Muscle layer of colon (tissue), 2 donors: ENCODE measurements around the gene MBD4.
"Not testable (repeated sequence)": the region's sequence is repeated elsewhere in the genome, so short reads cannot be mapped to it uniquely, and the experiment has no call there.

Experiments used
- H3K27ac ChIP-seq: one replicate; pipeline ENCODE4 v1.7.0; 2013; ENCODE audit warnings: low read depth, mild to moderate bottlenecking, low read length, moderate library complexity
- H3K27me3 ChIP-seq, 2 donors: one replicate each; pipeline ENCODE4 v1.7.0; 2013; ENCODE audit warnings: low read length in 2 of 2, mild to moderate bottlenecking in 2 of 2; ENCODE audit not compliant: insufficient read depth in 2 of 2, control insufficient read depth in 1 of 2
- H3K36me3 ChIP-seq: one replicate; pipeline ENCODE4 v1.7.0; 2013; ENCODE audit warnings: mild to moderate bottlenecking, low read length; ENCODE audit not compliant: insufficient read depth
- H3K4me1 ChIP-seq: one replicate; pipeline ENCODE4 v1.7.0; 2013; ENCODE audit warnings: mild to moderate bottlenecking, low read length; ENCODE audit not compliant: insufficient read depth
- H3K4me3 ChIP-seq, 2 donors: one replicate each; pipeline ENCODE4 v1.7.0; 2013; ENCODE audit warnings: low read length in 2 of 2, low read depth in 1 of 2, mild to moderate bottlenecking in 1 of 2, moderate library complexity in 1 of 2
- H3K9ac ChIP-seq: one replicate; pipeline ENCODE4 v1.7.0; 2013; ENCODE audit warnings: low read length
- H3K9me3 ChIP-seq: one replicate; pipeline ENCODE4 v1.7.0; 2013; ENCODE audit warnings: mild to moderate bottlenecking, low read length
- donor health status: abdominal sarcoma.
- donor health status: Adenocarcinoma of cecum.

The MBD4 gene

DNA sequence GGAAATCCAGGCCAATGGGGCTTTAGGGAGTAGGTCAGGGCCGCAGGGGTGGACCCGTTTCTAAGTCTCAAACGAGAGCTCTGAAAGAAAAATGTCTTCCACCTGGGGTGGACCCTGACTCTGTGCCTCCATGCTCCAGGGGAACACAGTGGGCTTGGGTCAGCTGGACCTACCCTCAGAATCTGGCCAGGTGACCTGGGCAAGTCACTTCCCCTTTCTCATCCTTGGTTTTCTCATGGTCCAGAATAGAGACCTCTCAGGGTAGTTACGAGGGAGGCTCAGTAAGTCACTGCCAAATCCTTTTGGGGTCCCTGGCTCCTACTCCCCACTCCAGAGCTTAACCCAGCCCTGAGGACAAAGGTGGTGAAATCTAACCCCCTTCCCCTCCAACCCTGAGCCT lies 37.1 kb downstream of the MBD4 start:
- Histone ChIP-seq H3K27me3 (no peaks in the 10 kb centered on the region), H3K9ac (no peak overlapping the region), H3K9me3 (no peaks in the 10 kb centered on the region), H3K4me3 (no peak overlapping the region), H3K4me1 (peaks cover 10% of the 10 kb centered on the region), H3K36me3 (no peaks in the 10 kb centered on the region), H3K27ac (no peak overlapping the region)

DNA sequence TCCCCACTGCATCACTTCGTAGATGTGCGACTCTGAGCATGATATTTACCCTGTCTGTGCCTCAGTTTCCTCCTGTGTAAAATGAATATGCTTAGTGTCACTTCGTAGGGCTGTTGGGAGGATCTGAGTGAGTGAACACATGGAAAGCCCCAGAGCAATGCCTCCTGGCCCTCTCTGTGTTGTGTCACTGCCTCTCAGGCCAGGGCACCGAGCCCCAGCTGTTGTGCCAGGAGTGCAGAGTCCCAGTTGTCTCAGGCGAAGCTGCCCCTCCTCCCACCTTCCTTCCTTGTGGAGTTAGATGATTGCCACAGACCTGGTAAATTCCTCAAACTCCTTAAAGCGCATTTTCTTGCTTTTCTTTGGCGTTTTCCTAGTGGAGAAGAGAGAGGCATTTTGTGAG lies 37.5 kb downstream of the MBD4 start:
- Histone ChIP-seq H3K4me1 (peaks cover 14% of the 10 kb centered on the region), H3K27ac (no peak overlapping the region), H3K9ac (no peak overlapping the region), H3K36me3 (no peaks in the 10 kb centered on the region), H3K4me3 (no peak overlapping the region), H3K27me3 (no peaks in the 10 kb centered on the region), H3K9me3 (no peaks in the 10 kb centered on the region)

GRCh38 chr3:129399895-129400357 lies 39.8 kb downstream of the MBD4 start:
- H3K4me3 ChIP-seq: peak overlapping the region in 1 of 2 donors; percentile 71
- no peaks in the 10 kb centered on the region for H3K9me3 ChIP-seq
- H3K9ac ChIP-seq: no peak overlapping the region
- peaks cover 12% of the 10 kb centered on the region for H3K36me3 ChIP-seq
- peak overlapping the region; percentile 64 for H3K27ac ChIP-seq
- peaks cover 14% of the 10 kb centered on the region for H3K4me1 ChIP-seq
- no peaks in the 10 kb centered on the region for H3K27me3 ChIP-seq

GRCh38 chr3:129399145-129399894 lies 40.4 kb downstream of the MBD4 start:
- Histone ChIP-seq H3K4me3 (peak overlapping the region; percentile 55 to 71), H3K27ac (peak overlapping the region; percentile 71), H3K36me3 (peaks cover 12% of the 10 kb centered on the region), H3K9ac (peak overlapping the region; percentile 42), H3K4me1 (peaks cover 14% of the 10 kb centered on the region), H3K9me3 (no peaks in the 10 kb centered on the region), H3K27me3 (no peaks in the 10 kb centered on the region)

- Histone ChIP-seq H3K27ac (peak overlapping the region; percentile 71), H3K36me3 (peaks cover 12% of the 10 kb centered on the region), H3K4me1 (peaks cover 14% of the 10 kb centered on the region), H3K27me3 (no peaks in the 10 kb centered on the region), H3K4me3 (peak overlapping the region; percentile 55 to 71), H3K9me3 (no peaks in the 10 kb centered on the region), H3K9ac (peak overlapping the region; percentile 42)
These were observed 41.0 kb downstream of the MBD4 start for GRCh38 chr3:129398803-129399144.

DNA sequence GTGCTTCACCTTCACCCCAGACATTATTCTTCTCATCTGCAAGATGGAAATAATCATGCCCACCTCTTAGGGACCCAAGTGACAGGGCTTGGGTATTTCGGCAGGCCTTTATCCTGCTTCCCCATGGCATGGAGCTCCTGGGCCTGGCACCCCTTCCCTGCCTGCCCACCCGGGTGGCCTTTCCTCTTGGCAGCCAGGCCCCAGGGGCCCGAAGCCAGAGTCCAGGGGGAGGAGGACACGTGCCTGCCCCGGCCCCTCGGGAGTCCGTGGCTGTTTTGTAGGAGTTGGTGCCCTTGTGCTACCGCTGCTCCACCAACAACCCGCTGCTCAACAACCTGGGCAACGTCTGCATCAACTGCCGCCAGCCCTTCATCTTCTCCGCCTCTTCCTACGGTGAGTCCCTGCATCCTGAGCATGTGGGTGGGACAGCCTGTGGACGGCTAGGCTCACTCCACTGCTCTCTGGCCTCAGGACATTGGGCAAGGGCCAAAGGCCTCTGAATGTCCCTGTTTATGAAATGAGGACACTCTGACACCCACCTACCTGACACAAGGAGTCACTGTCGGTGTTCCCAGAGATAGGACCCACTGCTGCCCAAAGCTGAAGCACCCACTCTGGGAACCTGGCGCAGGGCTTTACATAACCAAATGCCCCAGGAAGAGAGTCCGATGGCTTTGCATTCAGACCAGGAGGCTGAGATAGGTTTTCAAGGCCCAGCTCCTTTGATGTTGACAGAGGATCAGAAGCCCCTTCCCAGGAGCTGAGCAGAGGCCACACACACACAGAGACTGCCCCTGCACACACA lies 45.8 kb downstream of the MBD4 start:
- not testable (repeated sequence) for H3K4me3 ChIP-seq, H3K27me3 ChIP-seq, H3K9ac ChIP-seq, H3K27ac ChIP-seq, H3K9me3 ChIP-seq
- Histone ChIP-seq H3K36me3 (peaks cover 41% of the 10 kb centered on the region), H3K4me1 (peaks cover 14% of the 10 kb centered on the region)

DNA sequence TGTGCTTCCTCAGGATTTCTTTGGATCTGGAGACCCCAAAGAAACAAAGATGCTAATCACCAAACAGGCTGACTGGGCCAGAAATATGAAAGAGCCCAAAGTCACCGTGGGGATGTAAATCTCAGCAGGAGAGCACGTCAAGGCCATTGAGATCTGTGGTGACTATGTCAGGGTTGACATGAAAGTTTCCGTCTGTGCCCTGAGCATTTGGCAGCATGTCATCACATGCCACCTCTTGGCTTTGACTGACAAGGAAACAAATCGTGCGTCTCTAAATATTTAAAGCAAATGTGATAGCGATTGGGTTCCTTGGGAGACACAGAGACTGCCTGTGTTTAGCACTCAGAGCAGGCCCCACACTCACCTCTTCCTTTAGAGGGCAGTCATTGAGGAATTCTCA lies 46.5 kb downstream of the MBD4 start:
- Histone ChIP-seq H3K36me3 (peaks cover 43% of the 10 kb centered on the region), H3K27ac (no peak overlapping the region), H3K9ac (no peak overlapping the region), H3K4me3 (no peak overlapping the region), H3K9me3 (no peaks in the 10 kb centered on the region), H3K4me1 (peaks cover 9% of the 10 kb centered on the region), H3K27me3 (no peaks in the 10 kb centered on the region)

- H3K27ac ChIP-seq, H3K4me1 ChIP-seq, H3K4me3 ChIP-seq, H3K9me3 ChIP-seq, H3K9ac ChIP-seq, H3K27me3 ChIP-seq: not testable (repeated sequence)
- peaks cover 49% of the 10 kb centered on the region for H3K36me3 ChIP-seq
These were observed 47.5 kb downstream of the MBD4 start for GRCh38 chr3:129392106-129392887.

- H3K9me3 ChIP-seq, H3K27me3 ChIP-seq, H3K4me1 ChIP-seq, H3K9ac ChIP-seq, H3K27ac ChIP-seq, H3K4me3 ChIP-seq: not testable (repeated sequence)
- H3K36me3 ChIP-seq: peaks cover 49% of the 10 kb centered on the region
These were observed 48.2 kb downstream of the MBD4 start for GRCh38 chr3:129391583-129391982.

GRCh38 chr3:129389572-129389937 lies 50.2 kb downstream of the MBD4 start:
- Histone ChIP-seq H3K27ac (no peak overlapping the region), H3K9me3 (no peaks in the 10 kb centered on the region), H3K27me3 (no peaks in the 10 kb centered on the region), H3K9ac (no peak overlapping the region), H3K4me3 (no peak overlapping the region), H3K36me3 (peaks cover 42% of the 10 kb centered on the region), H3K4me1 (no peaks in the 10 kb centered on the region)

DNA sequence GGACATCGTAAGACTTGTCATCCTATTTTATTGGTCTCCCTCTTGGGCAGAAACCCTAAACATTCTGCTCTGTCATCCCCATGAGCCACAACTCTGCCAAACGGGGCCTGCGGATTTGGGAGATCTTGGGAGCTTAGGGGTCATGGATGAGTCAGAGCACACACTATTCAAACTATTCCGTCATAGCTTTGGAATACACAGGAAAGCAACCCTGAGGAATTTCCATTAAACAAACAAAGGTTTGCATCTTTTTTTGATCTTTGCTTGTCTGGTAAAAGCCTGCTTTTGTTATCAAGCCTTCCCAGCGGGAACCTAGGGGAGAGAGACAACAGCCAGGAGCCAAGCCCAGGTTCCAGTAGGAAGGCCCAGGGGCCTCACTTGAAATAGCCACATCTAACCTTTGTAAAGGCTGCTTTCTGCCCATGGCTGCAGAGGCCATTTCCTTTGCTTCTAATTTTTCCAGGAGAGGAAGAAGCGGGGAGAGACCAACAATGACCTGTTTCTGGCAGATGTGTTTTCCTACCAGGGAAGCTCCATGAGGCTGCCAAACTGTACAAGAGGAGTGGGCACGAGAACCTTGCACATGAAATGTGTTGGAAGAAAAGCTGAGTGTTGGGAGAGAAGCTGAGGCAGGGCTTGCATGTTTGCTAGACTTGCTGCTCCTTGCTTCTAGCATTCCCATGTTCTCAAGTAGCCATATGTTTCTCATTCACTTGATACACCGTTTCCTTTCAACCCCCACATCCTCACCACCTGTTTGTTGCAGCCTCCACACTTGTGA lies 50.8 kb downstream of the MBD4 start:
- H3K27ac ChIP-seq, H3K9ac ChIP-seq, H3K9me3 ChIP-seq, H3K4me1 ChIP-seq, H3K27me3 ChIP-seq, H3K4me3 ChIP-seq: not testable (repeated sequence)
- peaks cover 42% of the 10 kb centered on the region for H3K36me3 ChIP-seq
